Kidney tubule cell (primary cell): ENCODE data around the gene VPS72.
"Not testable (repeated sequence)": the region's sequence is repeated elsewhere in the genome, so short reads cannot be mapped to it uniquely, and the experiment has no call there.

Source experiments
- DNase-seq: peaks from one replicate; pipeline ENCODE4 v3.0.0-alpha.2; 2018; ENCODE audit warnings: low spot score

VPS72 gene

GRCh38 chr1:151189637-151190445, at the start of gene VPS72:
Gene VPS72, minus strand, starts transcription at chr1:151190197. Its CDS starts 76 bp downstream, at chr1:151190121.
- peak; percentile 93 for DNase-seq

GRCh38 chr1:151238467-151238739, 48.4 kb upstream of the VPS72 start:
- DNase-seq: peak; percentile 69

- DNase-seq: no peak
These were observed 47.9 kb upstream of the VPS72 start for GRCh38 chr1:151237678-151238466.

GRCh38 chr1:151235235-151235634, 45.2 kb upstream of the VPS72 start:
- DNase-seq: no peak

GRCh38 chr1:151222130-151222529, 32.1 kb upstream of the VPS72 start:
- peak; percentile 50 for DNase-seq

GRCh38 chr1:151221616-151222015, 31.6 kb upstream of the VPS72 start:
- DNase-seq: peak; percentile 24

- DNase-seq: no peak
These were observed 23.6 kb upstream of the VPS72 start for GRCh38 chr1:151213560-151213959.

GRCh38 chr1:151211972-151212705, 22.1 kb upstream of the VPS72 start:
- DNase-seq: peak; percentile 57

- peak; percentile 71 for DNase-seq
These were observed 20.8 kb upstream of the VPS72 start for GRCh38 chr1:151210830-151211229.

- peak; percentile 15 for DNase-seq
These were observed 15.5 kb upstream of the VPS72 start for GRCh38 chr1:151205381-151205965.

- peak; percentile 94 for DNase-seq
These were observed 10.0 kb upstream of the VPS72 start for GRCh38 chr1:151199873-151200581.

- DNase-seq: peak; percentile 98
These were observed 8.5 kb upstream of the VPS72 start, which contains the start of gene PIP5K1A for GRCh38 chr1:151198254-151199127. Gene PIP5K1A, plus strand, starts transcription at chr1:151198552. Its CDS starts 445 bp downstream, at chr1:151198997.

- DNase-seq: no peak
These were observed 7.9 kb upstream of the VPS72 start for GRCh38 chr1:151197863-151198253.

- peak; percentile 91 for DNase-seq
These were observed 6.3 kb upstream of the VPS72 start for GRCh38 chr1:151196292-151196800.

- peak; percentile 95 for DNase-seq
These were observed 5.0 kb upstream of the VPS72 start for GRCh38 chr1:151194894-151195594.

- DNase-seq: no peak
These were observed 3.9 kb upstream of the VPS72 start for GRCh38 chr1:151193856-151194255.

GRCh38 chr1:151193304-151193703, 3.3 kb upstream of the VPS72 start:
- no peak for DNase-seq

- DNase-seq: no peak
These were observed 2.0 kb upstream of the VPS72 start for GRCh38 chr1:151192047-151192446.

GRCh38 chr1:151188667-151189066, 1.3 kb downstream of the VPS72 start:
- not testable (repeated sequence) for DNase-seq

GRCh38 chr1:151187205-151187604, 2.8 kb downstream of the VPS72 start:
- no peak for DNase-seq
